Fibroblast of the aortic adventitia (primary cell): ENCODE measurements around the gene DTNB. TPM values are rescaled to one million over a fixed set of nuclear protein-coding genes. Genes with fewer than 3 reads are reported as not detected.
"Not testable (repeated sequence)": the region's sequence is repeated elsewhere in the genome, so short reads cannot be mapped to it uniquely, and the experiment has no call there.

Experiments used
- DNase-seq: peaks from one replicate; pipeline ENCODE4 v3.0.0-alpha.2; 2010; ENCODE audit warnings: low read depth
- H3K4me3 ChIP-seq: 2 replicates; pipeline ENCODE4 v1.5.1; 2011; ENCODE audit warnings: low read depth, mild to moderate bottlenecking, control low read depth, low read length, moderate library complexity
- total RNA-seq: library from RNA; depleted of rRNA; stranded (reverse); fragments of >200 nt; gene quantifications from 2 replicates; pipeline ENCODE4 v1.2.3, GENCODE V29; 2012; ENCODE audit warnings: low replicate concordance
- TF ChIP-seq, protein P1 (sequence below): IDR thresholded peaks from 2 replicates; pipeline ENCODE4 v1.5.1; 2011; ENCODE audit warnings: mild to moderate bottlenecking, low read length, control low read depth, inconsistent platforms; ENCODE audit not compliant: insufficient read depth

The DTNB gene
- total RNA-seq, 1 donor: 11.7 TPM

DNA sequence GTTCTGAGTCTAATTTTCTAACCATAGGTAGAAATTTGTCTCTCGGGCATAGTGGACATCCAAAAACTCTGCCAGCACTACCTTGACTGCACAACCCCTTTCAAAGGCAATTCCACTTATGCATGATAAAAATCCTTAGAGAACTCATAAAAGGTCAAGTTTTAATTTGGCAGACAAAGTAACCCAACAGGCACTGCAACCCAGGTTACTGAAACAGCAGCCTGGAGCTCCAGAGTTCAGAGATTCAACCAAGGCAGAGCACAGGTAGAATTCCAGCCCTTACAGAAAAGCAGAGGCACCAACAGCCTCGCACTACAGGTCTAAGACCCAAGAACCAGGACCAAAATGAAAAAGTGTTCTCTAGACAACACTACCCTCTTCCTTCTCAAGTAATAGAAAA is 1.8 kb downstream of the DTNB start:
- TF ChIP-seq, protein P1, sequence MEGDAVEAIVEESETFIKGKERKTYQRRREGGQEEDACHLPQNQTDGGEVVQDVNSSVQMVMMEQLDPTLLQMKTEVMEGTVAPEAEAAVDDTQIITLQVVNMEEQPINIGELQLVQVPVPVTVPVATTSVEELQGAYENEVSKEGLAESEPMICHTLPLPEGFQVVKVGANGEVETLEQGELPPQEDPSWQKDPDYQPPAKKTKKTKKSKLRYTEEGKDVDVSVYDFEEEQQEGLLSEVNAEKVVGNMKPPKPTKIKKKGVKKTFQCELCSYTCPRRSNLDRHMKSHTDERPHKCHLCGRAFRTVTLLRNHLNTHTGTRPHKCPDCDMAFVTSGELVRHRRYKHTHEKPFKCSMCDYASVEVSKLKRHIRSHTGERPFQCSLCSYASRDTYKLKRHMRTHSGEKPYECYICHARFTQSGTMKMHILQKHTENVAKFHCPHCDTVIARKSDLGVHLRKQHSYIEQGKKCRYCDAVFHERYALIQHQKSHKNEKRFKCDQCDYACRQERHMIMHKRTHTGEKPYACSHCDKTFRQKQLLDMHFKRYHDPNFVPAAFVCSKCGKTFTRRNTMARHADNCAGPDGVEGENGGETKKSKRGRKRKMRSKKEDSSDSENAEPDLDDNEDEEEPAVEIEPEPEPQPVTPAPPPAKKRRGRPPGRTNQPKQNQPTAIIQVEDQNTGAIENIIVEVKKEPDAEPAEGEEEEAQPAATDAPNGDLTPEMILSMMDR: no peak
- no peak for DNase-seq
- no peak overlapping the region for H3K4me3 ChIP-seq

DNA sequence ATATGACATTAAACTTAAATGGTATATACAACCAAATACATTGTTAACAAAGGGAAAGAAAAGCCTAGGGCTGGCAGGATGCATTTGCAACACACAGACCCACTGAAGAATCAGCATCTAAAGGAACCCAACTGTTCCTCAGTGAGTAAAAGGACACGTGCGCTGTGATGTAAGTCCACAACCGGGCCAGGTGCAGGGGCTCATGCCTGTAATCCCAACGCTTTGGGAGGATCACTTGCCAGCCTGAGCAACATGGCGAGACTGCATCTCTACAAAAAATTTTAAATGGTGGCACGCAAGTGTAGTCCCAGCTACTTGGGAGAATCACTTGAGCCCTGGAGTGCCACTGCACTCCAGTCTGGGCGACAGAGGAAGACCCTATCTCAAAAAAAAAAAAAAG is 3.9 kb downstream of the DTNB start:
- no peak overlapping the region for H3K4me3 ChIP-seq
- TF ChIP-seq, protein P1: no peak

DNA sequence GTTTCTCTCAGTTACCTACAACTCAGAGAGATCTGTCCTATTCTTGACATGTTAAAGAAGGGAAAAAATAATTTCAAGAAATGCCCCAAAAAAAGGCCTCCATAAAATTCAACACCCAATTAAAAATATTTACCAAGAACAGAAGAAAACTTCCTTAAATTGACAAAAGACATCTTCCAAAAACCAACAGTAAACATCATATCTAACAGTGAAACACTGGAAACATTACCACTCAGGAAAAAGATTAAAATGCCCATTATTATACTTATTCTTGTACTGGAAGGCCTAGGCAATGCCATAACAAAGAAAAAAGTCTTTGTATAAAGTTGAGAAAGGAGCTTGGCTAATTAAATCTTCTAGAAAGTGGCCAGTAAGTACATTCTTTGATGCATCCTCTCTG is 7.2 kb downstream of the DTNB start:
- H3K4me3 ChIP-seq: no peak overlapping the region
- TF ChIP-seq, protein P1: no peak
- DNase-seq: no peak

More for the DNA sequence above, 3.9 kb downstream of the DTNB start:
- no peak for DNase-seq

DNA sequence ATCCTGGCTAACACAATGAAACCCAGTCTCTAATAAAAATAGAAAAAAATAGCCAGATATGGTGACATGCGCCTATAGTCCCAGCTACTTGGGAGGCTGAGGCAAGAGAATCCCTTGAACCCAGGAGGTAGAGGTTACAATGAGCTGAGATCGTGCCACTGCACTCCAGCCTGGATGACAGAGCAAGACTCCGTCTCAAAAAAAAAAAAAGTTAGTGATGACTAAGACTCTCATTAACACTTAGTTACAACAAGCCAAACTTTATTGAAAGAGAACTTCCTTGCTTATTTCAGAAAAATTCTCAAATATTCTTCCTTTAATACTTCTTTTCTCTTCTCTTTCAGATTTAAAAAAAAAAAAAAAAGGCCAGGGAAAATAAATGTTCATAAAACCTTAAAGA is 7.9 kb downstream of the DTNB start:
- not testable (repeated sequence) for DNase-seq, H3K4me3 ChIP-seq

DNA sequence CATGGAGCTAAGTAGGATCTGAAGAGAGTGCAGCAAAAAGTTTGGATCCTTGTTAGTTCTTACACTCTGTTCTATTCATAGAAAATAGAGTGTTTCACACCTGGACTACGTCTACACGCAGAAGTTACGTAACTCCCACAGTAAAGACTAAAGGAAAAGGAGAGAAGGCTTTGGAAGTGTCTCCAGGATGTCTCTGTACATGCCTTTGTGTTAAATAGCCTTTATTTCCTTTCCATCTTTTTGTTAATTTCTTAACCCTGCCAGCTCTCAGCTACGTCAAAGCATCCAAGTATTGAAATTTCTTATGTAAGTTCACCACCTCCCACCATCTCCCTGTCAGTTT is 8.4 kb downstream of the DTNB start:
- H3K4me3 ChIP-seq: no peak overlapping the region
- TF ChIP-seq, protein P1: no peak
- no peak for DNase-seq

DNA sequence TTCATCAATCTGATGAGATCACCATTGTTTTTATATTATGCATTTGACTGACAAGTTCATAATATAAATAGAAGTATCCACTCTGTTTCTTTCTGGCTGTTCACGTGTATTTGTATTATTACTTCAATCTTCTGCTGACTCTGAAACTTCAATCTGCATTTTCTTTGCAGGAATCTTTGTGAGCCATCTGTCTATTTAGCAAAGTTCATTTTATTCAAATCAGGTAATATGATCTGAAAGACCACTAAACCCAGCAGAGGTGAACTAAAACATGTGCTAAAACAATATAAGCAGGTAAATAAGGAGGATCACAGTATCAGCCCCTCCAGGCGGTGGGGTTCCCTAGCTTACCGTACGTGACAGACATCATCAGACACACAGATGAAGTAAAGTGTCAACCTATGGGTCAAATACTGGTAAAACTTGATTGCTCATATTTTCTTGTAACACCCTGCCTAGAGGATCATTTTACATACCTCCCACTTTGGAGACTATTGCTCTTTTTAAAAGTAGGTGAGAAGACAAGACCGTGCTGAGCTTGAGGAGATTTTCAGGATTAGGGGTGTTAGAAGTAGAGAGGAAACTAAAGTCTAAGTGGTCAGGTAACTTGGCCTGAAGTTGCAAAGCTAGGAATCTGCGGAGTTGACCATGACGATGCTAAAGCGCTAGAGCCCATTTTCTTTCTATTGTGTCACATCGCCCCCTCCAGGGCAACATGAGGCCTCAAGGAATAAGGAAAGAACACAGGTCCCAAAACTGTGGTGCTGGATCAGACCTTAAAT is 9.0 kb downstream of the DTNB start:
- H3K4me3 ChIP-seq: no peak overlapping the region
- peak; percentile 82 for DNase-seq
- TF ChIP-seq, protein P1: peak; percentile 82

DNA sequence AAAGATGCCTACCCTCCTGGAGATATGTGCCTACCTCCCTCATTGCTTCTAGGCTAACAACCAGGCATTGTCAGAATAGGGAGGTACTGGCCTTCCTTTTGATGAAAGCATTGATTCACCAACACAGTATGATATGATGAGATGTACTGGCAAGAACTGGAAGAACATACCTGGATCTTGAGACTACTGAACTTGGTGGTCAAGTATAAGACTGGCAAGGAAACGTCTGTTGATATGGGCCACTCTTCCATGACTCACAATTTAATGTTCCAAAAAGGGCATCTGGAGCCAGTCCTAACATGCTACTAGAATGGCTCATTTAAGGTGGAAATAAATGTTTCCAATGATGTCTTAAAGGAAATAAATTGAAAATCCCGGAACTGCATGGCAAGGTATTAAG is 18.1 kb downstream of the DTNB start:
- H3K4me3 ChIP-seq: no peak overlapping the region
- DNase-seq: peak; percentile 5
- TF ChIP-seq, protein P1: no peak
